ENCODE data around the gene RBCK1. TPM values are rescaled to one million over a fixed set of nuclear protein-coding genes. Genes with fewer than 3 reads are reported as not detected.

The RBCK1 gene
- total RNA-seq, 2 donors from 2014 or later = 84.0 to 102 TPM

DNA sequence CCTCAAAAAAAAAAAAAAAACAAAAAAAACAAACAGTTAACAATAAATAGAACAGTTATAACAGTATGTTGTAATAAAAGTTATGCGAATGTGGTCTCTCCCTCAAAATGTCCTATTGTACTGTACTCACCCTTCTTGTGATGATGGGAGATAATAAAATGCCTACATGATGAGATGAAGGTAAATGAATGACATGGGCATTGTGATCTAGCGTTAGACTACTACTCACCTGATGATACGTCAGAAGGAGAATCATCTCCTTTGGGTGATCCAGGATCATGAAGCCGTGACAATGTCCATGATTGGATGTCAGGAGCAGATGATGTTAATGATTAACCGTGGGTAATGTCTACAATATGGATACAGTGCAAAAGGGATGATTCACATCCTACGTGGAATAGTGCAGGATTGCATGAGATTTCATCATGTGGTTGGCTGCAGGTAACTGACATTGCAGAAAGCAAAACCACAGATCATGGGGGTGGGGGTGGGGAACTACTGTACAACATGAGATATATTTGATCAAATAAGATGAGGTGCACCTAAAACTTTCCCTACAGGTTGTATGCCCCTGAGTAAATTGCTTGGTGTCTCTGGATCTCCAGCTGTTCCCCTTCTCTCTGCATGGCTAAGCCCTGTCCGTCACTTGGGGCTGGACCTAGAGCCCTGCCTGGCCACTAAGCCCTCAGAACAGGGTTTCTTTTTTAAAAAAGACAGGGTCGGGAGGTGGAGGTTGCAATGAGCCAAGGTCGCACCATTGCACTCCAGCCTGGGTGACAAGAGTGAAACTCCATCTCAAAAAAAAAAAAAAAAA lies 6.2 kb upstream of the RBCK1 start:
- no peak overlapping the region for H3K27ac ChIP-seq
- no peaks in the 10 kb centered on the region for H3K27me3 ChIP-seq (replicated peaks; ENCODE audit: insufficient read depth)
- DNase-seq (ENCODE audit: low spot score) = no peak
- H3K36me3 ChIP-seq = peaks cover 3% of the 10 kb centered on the region
- TF ChIP-seq, protein P1, sequence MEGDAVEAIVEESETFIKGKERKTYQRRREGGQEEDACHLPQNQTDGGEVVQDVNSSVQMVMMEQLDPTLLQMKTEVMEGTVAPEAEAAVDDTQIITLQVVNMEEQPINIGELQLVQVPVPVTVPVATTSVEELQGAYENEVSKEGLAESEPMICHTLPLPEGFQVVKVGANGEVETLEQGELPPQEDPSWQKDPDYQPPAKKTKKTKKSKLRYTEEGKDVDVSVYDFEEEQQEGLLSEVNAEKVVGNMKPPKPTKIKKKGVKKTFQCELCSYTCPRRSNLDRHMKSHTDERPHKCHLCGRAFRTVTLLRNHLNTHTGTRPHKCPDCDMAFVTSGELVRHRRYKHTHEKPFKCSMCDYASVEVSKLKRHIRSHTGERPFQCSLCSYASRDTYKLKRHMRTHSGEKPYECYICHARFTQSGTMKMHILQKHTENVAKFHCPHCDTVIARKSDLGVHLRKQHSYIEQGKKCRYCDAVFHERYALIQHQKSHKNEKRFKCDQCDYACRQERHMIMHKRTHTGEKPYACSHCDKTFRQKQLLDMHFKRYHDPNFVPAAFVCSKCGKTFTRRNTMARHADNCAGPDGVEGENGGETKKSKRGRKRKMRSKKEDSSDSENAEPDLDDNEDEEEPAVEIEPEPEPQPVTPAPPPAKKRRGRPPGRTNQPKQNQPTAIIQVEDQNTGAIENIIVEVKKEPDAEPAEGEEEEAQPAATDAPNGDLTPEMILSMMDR (IDR thresholded peaks at IDR 0.05) = no peak
- no peak overlapping the region for H3K4me3 ChIP-seq
- no peaks in the 10 kb centered on the region for H3K9me3 ChIP-seq
- H3K4me1 ChIP-seq (ENCODE audit: control insufficient read depth in 1 of 2, low read depth in 2 of 2) = peaks cover 0 to 4% of the 10 kb centered on the region in 2 donors
- no peak for ATAC-seq (ENCODE audit: insufficient number of reproducible peaks, low FRiP score, low read depth)

- Histone ChIP-seq H3K36me3 (no peaks in the 10 kb centered on the region), H3K27me3 (replicated peaks; ENCODE audit: insufficient read depth) (no peaks in the 10 kb centered on the region), H3K27ac (no peak overlapping the region), H3K9me3 (no peaks in the 10 kb centered on the region), H3K4me3 (no peak overlapping the region), H3K4me1 (ENCODE audit: control insufficient read depth in 1 of 2, low read depth in 2 of 2) (peaks cover 0 to 9% of the 10 kb centered on the region in 2 donors)
- DNase-seq (ENCODE audit: low spot score) = no peak
- ATAC-seq (ENCODE audit: insufficient number of reproducible peaks, low FRiP score, low read depth) = no peak
- TF ChIP-seq, protein P1 (IDR thresholded peaks at IDR 0.05) = no peak
Measured at GRCh38 chr20:402496-402885, 5.6 kb upstream of the RBCK1 start.

GRCh38 chr20:402898-403581 lies 5.1 kb upstream of the RBCK1 start:
- ATAC-seq (ENCODE audit: insufficient number of reproducible peaks, low FRiP score, low read depth) (no peak), DNase-seq (ENCODE audit: low spot score) (no peak)
- H3K27ac ChIP-seq = no peak overlapping the region
- H3K4me1 ChIP-seq (ENCODE audit: control insufficient read depth in 1 of 2, low read depth in 2 of 2) = peaks cover 0 to 9% of the 10 kb centered on the region in 2 donors
- H3K36me3 ChIP-seq = no peaks in the 10 kb centered on the region
- H3K9me3 ChIP-seq = no peaks in the 10 kb centered on the region
- no peaks in the 10 kb centered on the region for H3K27me3 ChIP-seq (replicated peaks; ENCODE audit: insufficient read depth)
- H3K4me3 ChIP-seq = no peak overlapping the region
- TF ChIP-seq, protein P1 (IDR thresholded peaks at IDR 0.05) = no peak

- TF ChIP-seq, protein P1 (IDR thresholded peaks at IDR 0.05) = no peak
- Histone ChIP-seq H3K4me1 (ENCODE audit: control insufficient read depth in 1 of 2, low read depth in 2 of 2) (peaks cover 0 to 9% of the 10 kb centered on the region in 2 donors), H3K36me3 (no peaks in the 10 kb centered on the region), H3K27me3 (replicated peaks; ENCODE audit: insufficient read depth) (no peaks in the 10 kb centered on the region), H3K27ac (no peak overlapping the region), H3K4me3 (no peak overlapping the region), H3K9me3 (no peaks in the 10 kb centered on the region)
- DNase-seq (ENCODE audit: low spot score) (no peak), ATAC-seq (ENCODE audit: insufficient number of reproducible peaks, low FRiP score, low read depth) (no peak)
Measured at GRCh38 chr20:403582-403957, 4.5 kb upstream of the RBCK1 start.

GRCh38 chr20:404088-404487 lies 4.0 kb upstream of the RBCK1 start:
- peaks cover 3 to 14% of the 10 kb centered on the region in 2 donors for H3K4me1 ChIP-seq (ENCODE audit: control insufficient read depth in 1 of 2, low read depth in 2 of 2)
- no peak overlapping the region for H3K4me3 ChIP-seq
- no peak for ATAC-seq (ENCODE audit: insufficient number of reproducible peaks, low FRiP score, low read depth)
- DNase-seq (ENCODE audit: low spot score) = no peak
- TF ChIP-seq, protein P1 (IDR thresholded peaks at IDR 0.05) = no peak
- no peak overlapping the region for H3K27ac ChIP-seq
- no peaks in the 10 kb centered on the region for H3K27me3 ChIP-seq (replicated peaks; ENCODE audit: insufficient read depth)
- H3K9me3 ChIP-seq = no peaks in the 10 kb centered on the region
- no peaks in the 10 kb centered on the region for H3K36me3 ChIP-seq
